HG03097 (cell line): ENCODE measurements around the gene RARRES1.

Source experiments
- ATAC-seq: cut with Tn5 transposase; IDR thresholded peaks from one replicate; pipeline ENCODE4 v1.9.1; 2021; ENCODE audit not compliant: unreplicated experiment, low FRiP score

Gene RARRES1

DNA sequence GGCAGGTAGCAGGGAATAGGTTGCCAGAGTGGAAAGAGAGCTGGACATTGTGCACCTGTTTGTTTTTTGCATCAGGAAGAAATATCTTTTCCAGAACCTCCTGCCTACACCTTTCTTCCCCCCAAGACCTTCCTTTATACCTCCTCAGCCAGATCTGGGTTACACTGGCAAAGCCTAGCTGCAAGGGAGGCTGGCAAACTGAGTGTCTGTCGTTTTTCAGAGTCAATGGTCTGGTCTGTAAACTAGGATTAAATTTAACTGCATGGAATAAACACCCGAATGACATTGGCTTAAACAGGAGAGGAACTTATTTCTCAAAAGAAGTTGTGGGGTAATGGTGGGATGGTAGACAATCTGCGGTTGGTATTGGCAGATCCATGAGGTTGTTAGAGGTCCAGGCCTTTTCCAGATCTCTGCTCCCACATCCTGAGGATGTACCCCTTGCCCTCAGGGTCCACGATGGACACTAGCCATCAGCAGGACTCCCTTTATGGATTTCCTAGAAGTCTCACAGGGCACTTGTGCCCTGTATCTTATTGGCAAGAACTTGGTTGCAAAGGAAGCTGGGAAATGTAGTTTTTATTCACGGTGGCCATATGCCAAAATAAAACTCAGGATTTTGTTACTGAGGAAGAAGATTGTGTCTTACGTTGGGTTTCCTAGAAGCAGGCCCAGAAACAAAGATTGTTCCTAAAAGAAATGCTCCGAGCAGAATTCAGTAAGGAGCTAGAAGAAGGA is 3.2 kb upstream of the RARRES1 start:
- no peak for ATAC-seq

DNA sequence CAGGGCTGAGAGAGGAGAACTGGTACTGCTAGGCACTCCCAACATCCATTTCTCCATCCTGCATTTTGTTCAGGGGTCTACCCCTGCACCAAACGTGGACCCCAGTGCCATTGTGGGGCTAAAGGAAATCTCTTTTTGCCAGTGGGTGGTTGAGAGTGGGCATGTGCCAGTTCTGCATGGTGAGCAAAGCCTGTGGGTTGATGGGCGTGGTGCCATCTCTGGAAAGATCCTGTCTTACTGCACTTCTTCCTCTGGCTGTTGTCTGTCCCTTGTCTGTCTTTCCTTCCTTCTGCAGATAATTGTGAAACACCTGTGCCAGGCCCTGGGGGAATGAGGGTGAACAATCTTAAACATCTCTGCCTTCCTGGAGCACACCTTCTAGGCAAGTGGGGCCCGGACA is 1.4 kb upstream of the RARRES1 start:
- ATAC-seq = no peak

DNA sequence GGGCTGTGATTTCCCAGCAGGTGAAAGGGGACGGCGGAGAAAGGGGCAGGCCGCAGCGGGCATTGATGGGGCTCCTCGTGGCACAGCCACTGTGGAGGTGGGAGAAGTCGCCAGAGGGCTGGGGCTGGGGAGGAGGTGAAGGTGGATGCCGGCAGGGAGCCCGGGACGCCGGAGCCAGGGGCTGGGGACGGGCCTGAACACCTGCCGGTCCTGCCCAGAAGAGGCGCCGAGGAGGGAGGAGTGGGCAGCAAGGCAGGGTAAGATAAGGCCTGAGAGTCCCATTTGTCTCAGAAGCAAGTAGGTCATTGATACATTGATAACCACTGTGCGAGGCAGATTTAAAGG is 571 bp upstream of the RARRES1 start:
- ATAC-seq = no peak

DNA sequence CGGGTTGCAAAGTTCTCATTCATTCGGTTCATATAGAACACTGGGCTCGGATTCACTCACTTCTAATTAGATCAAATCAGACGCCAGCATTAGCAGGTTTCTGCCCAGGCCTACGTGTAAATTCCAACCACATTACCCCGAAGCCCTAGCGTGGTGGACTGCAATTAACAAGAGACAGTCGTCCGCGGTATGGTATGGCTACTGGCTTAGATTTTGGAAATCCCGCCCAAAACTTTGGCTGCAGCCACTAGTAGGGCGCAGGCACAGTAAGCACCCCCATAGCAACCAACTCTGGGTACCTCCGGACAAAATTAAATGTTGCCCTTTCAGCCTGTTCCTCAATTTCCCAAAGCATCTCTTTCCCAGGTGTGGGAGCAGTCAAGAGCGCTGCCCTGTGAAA is 771 bp downstream of the RARRES1 start:
- no peak for ATAC-seq

DNA sequence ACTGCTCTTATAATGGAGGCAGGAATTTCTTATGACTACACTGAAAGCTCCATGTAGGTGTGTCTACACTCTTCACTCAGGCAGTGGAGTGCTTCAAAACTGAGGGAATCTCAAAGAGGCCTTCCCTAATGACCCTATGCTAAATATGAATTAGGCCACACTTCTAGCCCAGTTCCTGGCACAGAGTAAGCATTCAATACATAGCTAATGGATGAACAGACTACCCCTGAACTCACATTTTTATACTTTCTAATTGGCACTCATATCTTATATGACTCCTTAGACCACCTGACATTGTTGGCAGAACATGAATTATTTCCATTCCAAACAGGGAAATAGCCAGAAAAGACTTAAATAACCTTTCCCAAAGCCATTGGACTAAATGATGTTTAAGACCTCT is 3.4 kb downstream of the RARRES1 start:
- no peak for ATAC-seq

DNA sequence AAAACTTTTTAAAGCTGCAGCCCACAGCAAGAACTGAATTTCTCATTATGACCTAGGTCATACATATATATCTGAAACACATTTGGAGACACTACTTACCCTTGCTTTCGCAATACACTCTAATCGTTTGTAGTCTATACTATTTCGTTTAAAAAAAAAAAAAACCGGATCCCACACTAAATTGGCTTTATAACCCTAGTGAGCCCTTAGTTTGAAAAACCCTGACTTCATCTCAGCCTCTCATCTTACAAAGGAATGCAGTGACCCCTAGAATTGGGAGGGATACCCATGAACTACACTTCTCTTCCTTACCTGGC is 4.2 kb downstream of the RARRES1 start:
- no peak for ATAC-seq

DNA sequence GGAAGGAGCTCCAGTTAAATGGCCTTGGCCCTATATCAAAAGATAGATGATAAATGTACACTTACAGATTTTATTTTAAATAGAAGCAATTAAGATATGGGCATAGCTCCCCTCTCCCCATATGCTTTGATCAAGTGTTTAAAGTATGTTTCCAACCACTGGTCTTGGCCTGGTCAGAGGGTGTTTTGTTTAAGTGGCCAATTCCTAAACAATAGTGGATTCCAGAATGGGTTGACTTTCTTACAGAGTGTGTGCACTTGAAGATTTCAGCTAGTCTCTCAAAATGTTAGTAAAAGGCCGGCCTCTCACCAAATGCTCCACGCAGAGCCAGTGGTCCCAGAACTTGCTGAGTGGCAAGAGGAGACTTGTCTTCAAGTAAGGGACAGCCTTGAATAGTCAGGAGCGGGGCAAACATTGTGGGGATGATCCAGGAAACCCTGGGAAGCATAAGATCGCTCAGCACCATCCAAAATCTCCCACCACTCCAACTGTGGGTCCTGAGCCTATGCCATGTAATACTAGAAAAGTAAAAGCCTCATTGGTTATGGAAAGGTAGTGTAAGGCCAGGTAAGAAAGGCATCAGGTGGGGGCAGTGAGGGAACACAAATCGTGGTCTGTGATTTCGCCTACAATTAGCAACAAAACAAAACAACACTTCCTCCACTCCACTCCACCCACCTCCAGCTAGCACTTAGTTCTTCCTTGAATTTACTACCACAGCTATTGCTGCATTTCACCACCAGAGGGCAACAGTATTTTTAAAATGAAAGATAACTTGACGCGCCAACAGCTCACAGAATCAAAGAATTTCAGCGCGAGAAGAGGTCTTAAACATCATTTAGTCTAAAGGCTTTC is 4.8 kb downstream of the RARRES1 start:
- ATAC-seq = no peak

DNA sequence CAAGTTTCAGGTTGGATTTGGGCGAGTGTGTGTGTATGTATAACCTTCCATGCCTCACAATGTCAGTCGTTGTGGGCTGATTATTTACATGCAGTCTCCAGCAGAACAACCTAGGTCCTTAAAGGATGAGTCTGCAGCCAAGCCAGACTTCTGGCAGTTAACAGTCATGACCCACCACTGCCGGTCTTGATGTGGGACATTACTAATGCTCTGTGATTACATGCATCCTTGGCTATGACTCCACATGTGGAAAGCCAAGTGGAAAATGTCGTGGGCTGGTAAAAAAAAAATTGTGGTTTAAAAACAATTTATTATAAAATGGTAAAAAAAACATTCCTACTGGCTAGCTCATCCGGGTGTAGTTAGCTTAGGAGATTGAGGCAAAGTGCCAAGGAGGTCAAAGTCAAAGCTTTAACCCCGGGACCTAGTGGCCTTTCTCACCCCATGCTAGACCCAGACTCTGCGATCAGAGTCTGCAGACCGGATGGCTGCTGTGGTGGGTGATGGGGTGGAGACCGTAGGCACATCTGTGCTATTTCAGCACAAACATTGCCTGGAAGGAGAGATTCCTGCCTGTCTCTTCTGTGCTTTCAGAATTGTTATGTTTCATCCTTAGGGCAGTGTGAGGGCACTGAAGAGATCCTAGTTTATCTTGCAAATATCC is 6.8 kb downstream of the RARRES1 start:
- ATAC-seq = no peak

DNA sequence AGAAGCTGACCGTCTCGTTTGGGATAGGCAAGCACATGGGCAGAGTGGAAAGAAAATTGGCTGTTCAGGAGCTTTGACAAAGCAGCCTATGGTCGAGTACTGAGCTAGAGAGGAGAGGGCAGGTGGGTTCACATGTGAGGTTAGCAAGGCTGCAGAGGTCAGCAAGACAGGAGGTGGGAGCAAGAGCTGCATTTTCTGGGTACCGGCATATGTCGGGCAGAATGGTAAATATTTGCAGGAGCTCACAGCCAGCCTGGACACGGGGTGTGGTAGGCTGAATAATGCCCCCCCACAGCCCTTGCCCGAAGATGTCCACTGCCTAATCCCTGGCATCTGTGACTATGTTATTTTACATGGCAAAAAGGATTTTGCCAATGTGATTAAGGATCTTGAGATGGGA is 8.3 kb downstream of the RARRES1 start:
- no peak for ATAC-seq

DNA sequence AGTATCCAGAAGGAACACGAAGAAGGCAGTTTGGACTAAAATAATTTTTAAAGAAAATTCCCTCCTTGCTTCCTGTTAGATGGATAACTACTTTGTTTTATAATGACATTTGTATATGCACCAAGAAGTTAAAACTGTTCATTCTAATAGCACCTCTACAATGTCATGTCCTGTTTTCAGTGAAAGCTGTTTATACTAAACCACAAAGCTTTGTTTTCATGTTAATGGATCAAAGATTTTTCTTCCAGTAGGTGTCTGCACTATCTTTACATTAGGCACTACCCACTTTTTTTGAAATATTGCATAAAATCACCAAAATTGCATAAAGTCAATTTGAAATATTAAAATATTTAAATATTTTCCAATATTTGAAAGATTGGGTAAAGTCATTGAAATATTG is 10.1 kb downstream of the RARRES1 start:
- ATAC-seq = no peak

DNA sequence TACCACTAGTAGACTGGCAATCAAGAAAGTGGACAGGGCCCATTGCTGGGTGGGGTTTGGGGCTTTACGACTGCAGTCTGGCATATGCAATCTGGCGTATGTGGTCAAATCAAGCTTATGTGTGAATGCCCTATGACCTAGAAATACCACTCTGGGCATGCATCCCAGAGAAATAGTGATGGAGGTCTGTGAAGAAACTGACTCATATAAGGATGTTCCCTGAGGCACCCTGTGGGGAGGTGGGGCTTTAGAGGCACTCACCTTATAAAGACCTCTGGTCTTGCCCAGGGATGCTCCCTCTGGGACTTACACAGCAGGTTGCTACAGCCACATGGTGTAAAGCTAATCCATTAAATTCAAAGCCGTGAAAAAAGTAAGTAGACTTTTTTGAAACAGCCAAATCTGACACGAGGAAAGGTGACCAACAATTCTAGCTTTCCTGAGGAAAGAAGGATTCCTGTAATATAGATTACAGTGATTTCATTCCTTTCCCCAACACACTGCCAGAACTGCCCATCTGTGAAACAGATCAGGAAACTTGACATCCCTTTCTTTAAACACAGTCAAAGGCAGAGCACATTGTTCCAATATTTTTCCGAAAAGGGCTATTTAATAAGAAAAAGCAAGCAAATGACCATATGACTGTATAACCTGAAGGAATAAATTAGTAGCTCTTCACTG is 13.6 kb downstream of the RARRES1 start:
- no peak for ATAC-seq

DNA sequence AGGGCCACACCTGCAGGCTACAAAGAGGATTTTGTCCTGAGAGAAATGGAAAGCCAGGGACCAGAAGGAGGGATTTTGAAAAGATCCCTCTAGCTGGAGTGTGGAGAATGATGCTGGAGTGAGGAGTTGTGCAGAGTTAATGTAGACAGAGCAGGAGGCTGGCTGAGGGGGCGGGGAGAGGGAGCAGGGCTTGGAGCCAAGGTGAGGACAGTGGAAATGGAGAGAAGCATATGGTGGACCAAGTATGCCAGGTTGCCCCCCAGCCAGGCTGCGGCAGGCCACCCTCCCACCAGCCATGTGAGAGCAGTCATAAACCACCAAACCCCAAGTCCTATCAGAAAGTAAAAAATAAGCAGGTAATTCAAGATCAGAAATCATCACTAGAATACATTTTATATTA is 14.7 kb downstream of the RARRES1 start:
- no peak for ATAC-seq

DNA sequence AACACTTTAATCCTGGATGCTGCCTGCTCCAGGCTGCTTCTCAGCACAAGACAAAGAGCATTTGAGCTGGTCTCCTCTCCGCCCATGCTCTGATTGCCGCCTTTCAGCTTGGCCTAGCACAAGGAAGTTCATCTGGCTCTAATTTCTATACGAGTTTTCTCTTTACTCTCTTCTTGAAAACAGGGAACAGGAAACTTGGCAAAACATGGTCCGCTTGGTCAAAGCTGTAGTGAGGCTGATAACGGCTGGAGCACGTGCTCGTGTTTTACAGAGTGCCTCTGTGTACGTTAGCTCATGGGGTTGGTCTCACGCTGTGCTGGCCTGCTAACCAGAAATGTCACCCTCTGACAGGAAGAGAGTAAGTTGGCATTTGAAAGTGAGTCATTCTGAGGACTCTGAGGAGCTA is 19.2 kb downstream of the RARRES1 start:
- ATAC-seq = no peak

DNA sequence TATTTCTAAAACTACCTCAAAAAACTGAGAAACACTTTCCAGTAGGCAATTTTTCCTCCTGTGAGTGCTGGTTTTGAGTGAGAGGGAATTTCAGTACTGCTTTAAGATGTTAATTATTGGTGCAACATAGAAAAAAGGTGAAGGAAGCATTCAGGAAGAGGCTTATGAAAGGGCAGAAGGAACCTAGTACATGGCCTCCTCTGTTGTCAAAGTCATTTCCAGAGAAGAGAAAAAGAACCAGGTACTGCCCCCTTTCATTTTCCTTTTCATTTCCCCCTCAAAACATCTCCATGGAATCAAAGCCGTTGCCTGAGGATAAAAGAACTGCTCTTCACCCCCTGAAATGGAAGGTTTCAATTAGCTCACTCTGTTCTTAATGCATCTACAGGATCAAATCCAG is 19.8 kb downstream of the RARRES1 start:
- no peak for ATAC-seq

DNA sequence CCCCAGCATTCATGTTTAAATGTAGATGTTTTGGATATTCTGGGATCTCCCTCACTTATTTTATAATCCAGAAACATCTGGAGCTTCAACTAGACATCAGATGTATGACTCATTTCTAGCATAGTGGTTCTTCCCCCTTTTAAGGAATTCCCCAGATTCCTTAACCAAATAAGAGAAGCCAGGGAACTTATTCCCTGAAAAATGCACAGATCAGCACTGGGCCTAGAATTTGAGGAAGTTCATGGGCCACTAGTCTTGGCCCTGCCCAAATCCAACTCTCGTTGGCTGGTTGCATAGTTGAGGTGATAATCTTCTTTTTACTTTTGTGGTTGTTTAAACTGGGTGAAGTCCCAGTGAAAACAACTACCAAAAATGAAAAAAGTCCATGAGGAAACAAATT is 20.4 kb downstream of the RARRES1 start:
- ATAC-seq = no peak

DNA sequence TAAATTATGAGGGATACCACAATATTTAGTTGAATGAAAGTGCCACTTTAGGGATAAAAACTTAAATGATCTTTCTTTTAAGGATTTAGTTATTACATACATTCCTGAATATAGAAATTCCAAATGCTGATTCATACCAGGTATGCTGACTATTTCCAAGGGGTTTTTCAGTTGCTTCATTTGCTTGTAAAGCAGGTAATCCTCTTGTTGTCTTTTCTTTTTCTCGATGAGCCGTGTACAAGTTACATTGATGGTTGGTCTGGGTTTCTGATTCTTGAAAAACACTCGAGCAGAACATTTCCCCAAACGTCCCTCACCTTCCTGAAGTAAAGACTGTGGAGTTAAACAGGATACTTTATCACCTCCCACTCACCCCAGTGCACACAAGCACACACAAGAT is 21.7 kb downstream of the RARRES1 start:
- ATAC-seq = no peak

DNA sequence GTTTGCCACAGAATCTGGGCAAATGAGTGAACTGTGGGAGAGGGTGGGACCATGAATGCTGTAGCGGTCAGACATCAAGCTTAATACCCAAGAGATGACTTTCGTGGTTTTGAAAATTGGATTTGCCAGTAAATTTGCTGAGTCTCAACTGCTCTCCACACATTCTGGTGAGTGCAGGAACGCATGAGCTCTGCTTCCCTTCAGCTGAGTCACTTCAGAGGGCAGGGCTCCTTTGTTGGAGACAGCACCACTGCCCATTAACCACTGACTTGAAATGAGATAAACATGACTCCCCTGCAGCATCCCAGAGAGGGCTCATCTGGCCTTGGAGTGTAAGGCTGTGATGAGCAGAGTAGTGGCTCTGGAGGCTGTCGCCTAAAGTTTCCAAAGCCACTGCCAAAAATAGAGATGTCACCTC is 22.6 kb downstream of the RARRES1 start:
- no peak for ATAC-seq

DNA sequence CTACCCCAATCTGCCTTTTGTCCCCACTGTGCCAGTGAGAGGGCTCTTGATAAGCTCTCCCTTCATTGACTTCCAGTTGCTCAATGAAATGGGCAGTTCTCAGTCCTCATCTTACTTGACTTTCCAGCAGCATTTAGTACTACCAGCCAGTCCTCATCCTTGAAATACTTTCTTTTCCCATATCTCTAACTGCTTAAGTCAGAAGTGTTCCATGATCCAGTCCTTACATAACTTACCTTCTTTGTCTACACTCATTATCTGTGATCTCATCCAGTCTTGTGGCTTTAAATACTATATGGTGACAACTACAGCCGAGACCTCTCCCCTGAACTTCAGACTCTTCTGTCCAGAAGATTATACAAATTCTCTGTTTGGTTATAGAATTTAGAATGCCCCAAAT is 28.7 kb downstream of the RARRES1 start:
- ATAC-seq = no peak

DNA sequence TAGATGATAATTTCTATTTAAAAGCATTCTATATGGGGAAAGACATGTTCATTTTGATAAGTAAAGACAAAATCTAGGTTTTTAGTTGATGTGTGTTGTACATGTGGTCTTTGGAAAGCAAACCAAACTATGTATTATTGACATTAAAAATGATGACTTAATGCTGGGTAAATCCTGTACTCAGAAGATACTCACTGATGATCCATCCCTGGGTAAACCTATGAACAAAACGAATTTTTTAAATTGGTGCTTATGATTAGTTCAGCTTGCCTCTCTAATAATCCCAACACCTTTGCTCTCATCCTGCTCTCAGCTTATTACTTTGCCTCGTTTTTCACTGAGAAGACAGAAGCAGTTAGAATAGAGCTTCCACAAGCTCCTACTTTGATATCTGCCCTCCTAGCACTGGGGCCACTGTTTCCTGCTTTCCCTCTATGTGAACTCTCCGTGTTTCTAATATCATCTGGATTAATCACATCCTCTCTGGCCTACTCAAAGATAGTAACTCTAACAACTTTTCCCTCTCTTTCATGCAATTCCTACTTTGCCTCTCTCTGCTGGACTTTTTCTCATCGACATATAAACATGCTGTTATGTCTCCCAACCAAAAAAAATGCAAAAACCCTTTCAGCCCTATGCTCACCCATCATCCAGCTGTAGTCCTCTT is 29.3 kb downstream of the RARRES1 start:
- ATAC-seq = no peak

DNA sequence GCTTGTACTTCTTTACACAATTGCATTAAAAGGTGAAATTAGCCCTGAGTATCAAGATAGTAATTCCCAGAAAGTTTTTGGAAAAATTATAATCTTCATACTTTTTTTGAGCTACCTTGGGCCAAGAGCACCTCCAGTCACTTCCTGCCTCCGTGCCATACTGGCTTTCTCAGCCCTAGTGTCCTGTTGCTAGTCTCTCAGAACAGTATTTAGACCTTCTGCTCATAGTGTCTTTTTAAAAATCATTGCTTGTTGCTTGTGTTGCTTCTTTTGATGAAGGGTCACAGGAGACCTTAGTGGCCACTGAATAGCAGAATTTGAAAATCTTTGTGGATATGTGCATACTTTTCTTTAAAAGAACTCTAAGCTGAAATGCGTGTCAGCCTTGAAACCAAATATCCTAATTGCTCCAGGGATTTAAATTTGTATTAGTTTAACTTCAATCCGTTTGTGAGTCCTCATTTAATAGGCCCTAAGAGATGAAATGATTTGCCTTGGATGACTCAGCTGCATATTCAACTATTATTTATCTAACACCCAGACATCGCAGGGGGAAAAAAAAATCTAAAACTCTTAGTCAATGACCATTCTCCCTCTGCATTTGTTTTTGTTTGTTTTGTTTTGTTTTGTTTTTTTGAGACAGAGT is 30.7 kb downstream of the RARRES1 start:
- ATAC-seq = no peak
